ENCODE results near the gene BAD. TPM values are rescaled to one million over a fixed set of nuclear protein-coding genes. Genes with fewer than 3 reads are reported as not detected.

The BAD gene
- total RNA-seq, 2 experiments from 2014 or later = 36.5 to 39.2 TPM

- Mint-ChIP-seq H3K27me3 (peaks cover 60% of the 10 kb centered on the region), H3K9me3 (no peaks in the 10 kb centered on the region), H3K36me3 (ENCODE audit: low read depth) (no peaks in the 10 kb centered on the region), H3K4me3 (peak within 1 kb of the TSS; percentile 47), H3K27ac (no peak within 1 kb of the TSS), H3K4me1 (peaks cover 34% of the 10 kb centered on the region)
- POLR2A ChIA-PET = interaction anchor here (0.8 to 5.4 kb wide), 12 partner anchors 8 to 300 kb away, joined by 3 to 77 read pairs (median 4); partner anchors contain the start of genes BAD, FERMT3, GPR137 and PRDX5
- no peak for DNase-seq
- CTCF ChIA-PET = interaction anchor here (1.0 to 6.3 kb wide), 22 partner anchors 8 to 299 kb away, joined by 3 to 154 read pairs (median 8); partner anchors contain the start of genes BAD, FERMT3, FKBP2 and GPR137
These were observed 15.6 kb upstream of the BAD start, which contains the start of gene CATSPERZ for GRCh38 chr11:64299847-64300648. CATSPERZ (plus strand) TSS chr11:64300358; CDS start chr11:64300411, 53 bp downstream.

GRCh38 chr11:64298966-64299846 lies 14.7 kb upstream of the BAD start:
- H3K4me3 Mint-ChIP-seq = no peak overlapping the region
- H3K27me3 Mint-ChIP-seq = peaks cover 65% of the 10 kb centered on the region
- no peaks in the 10 kb centered on the region for H3K9me3 Mint-ChIP-seq
- DNase-seq = no peak
- peaks cover 32% of the 10 kb centered on the region for H3K4me1 Mint-ChIP-seq
- ChIA-PET CTCF (interaction anchor here (1.0 to 1.7 kb wide), 5 partner anchors 15 to 299 kb away, joined by 3 to 5 read pairs (median 3); partner anchors contain the start of gene BAD), POLR2A (no interaction called here)
- H3K36me3 Mint-ChIP-seq (ENCODE audit: low read depth) = no peaks in the 10 kb centered on the region
- no peak overlapping the region for H3K27ac Mint-ChIP-seq

GRCh38 chr11:64297699-64298358 lies 13.4 kb upstream of the BAD start:
- H3K36me3 Mint-ChIP-seq (ENCODE audit: low read depth) = no peaks in the 10 kb centered on the region
- H3K4me1 Mint-ChIP-seq = peaks cover 24% of the 10 kb centered on the region
- no peaks in the 10 kb centered on the region for H3K9me3 Mint-ChIP-seq
- H3K27ac Mint-ChIP-seq = no peak overlapping the region
- H3K4me3 Mint-ChIP-seq = no peak overlapping the region
- no peak for DNase-seq
- CTCF ChIA-PET = interaction anchor here (1.2 to 1.7 kb wide), 3 partner anchors 93 to 297 kb away, joined by 3 to 4 read pairs (median 3); no protein-coding TSS in a partner anchor
- POLR2A ChIA-PET = no interaction called here
- H3K27me3 Mint-ChIP-seq = peaks cover 78% of the 10 kb centered on the region

- Mint-ChIP-seq H3K4me1 (peaks cover 27% of the 10 kb centered on the region), H3K27me3 (peaks cover 82% of the 10 kb centered on the region), H3K4me3 (no peak overlapping the region), H3K27ac (no peak overlapping the region), H3K36me3 (ENCODE audit: low read depth) (no peaks in the 10 kb centered on the region), H3K9me3 (no peaks in the 10 kb centered on the region)
- POLR2A ChIA-PET = interaction anchor here (1.7 kb wide), 1 partner anchor 106 kb away, joined by 4 read pairs; no protein-coding TSS in a partner anchor
- DNase-seq = no peak
- CTCF ChIA-PET = interaction anchor here (1.7 kb wide), 1 partner anchor 297 kb away, joined by 3 read pairs; no protein-coding TSS in a partner anchor
These were observed 12.6 kb upstream of the BAD start for GRCh38 chr11:64296830-64297698.

DNA sequence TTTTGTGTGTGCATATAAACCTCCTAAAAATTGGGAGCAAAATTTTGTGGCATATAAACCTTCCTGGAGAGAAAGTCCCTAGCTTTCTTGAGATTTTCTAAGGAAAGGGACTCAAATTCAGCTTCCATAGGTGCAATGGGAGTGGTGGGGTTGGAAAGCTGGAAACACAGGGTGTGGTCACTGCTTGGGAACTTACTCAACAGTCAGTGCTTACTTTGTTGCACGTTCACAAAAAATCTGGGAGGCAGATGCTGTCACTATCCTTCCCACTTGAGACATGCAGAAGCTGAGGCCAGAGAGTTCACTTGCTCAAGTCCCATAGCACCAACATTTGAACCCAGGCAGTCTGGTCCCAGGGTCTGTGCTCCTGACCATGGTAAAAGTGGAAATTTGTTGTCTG lies 11.8 kb upstream of the BAD start:
- Mint-ChIP-seq H3K27me3 (peaks cover 78% of the 10 kb centered on the region), H3K36me3 (ENCODE audit: low read depth) (no peaks in the 10 kb centered on the region), H3K27ac (no peak overlapping the region), H3K9me3 (no peaks in the 10 kb centered on the region), H3K4me1 (peaks cover 22% of the 10 kb centered on the region), H3K4me3 (no peak overlapping the region)
- CTCF ChIA-PET = no interaction called here
- DNase-seq = no peak
- POLR2A ChIA-PET = interaction anchor here (1.7 kb wide), 1 partner anchor 105 kb away, joined by 4 read pairs; no protein-coding TSS in a partner anchor

DNA sequence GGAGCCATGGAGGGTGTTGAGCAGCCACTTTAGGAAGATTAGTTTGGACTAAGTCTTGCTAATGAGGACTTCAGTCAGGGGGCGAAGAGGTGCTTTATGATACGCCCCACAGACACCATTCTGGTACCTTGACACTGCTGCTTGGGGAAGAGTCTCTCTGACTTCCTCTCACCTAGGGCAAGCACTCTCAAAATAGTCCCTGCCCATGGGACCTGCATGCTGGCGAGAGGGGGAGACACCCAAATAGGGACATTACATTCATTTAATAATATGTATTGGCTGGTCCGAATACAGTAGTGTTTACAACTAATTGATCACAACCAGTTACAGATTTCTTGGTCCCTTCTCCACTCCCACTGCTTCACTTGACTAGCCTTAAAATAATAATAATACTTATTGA lies 11.3 kb upstream of the BAD start:
- Mint-ChIP-seq H3K36me3 (ENCODE audit: low read depth) (peaks cover 2% of the 10 kb centered on the region), H3K27me3 (peaks cover 78% of the 10 kb centered on the region), H3K4me1 (peaks cover 20% of the 10 kb centered on the region), H3K27ac (no peak overlapping the region), H3K4me3 (no peak overlapping the region), H3K9me3 (no peaks in the 10 kb centered on the region)
- POLR2A ChIA-PET = interaction anchor here (1.7 kb wide), 1 partner anchor 104 kb away, joined by 4 read pairs; no protein-coding TSS in a partner anchor
- CTCF ChIA-PET = interaction anchor here (1.3 kb wide), 1 partner anchor 108 kb away, joined by 3 read pairs; no protein-coding TSS in a partner anchor
- no peak for DNase-seq

GRCh38 chr11:64294774-64295173 lies 10.3 kb upstream of the BAD start:
- Mint-ChIP-seq H3K27ac (no peak overlapping the region), H3K4me1 (peaks cover 13% of the 10 kb centered on the region), H3K36me3 (ENCODE audit: low read depth) (peaks cover 6% of the 10 kb centered on the region), H3K27me3 (peaks cover 77% of the 10 kb centered on the region), H3K9me3 (no peaks in the 10 kb centered on the region), H3K4me3 (no peak overlapping the region)
- CTCF ChIA-PET = interaction anchor here (1.3 to 1.5 kb wide), 2 partner anchors 23 to 107 kb away, joined by 3 to 4 read pairs; no protein-coding TSS in a partner anchor
- POLR2A ChIA-PET = interaction anchor here (1.2 kb wide), 1 partner anchor 10 kb away, joined by 4 read pairs; the partner anchor contains the start of gene ESRRA
- DNase-seq = no peak

DNA sequence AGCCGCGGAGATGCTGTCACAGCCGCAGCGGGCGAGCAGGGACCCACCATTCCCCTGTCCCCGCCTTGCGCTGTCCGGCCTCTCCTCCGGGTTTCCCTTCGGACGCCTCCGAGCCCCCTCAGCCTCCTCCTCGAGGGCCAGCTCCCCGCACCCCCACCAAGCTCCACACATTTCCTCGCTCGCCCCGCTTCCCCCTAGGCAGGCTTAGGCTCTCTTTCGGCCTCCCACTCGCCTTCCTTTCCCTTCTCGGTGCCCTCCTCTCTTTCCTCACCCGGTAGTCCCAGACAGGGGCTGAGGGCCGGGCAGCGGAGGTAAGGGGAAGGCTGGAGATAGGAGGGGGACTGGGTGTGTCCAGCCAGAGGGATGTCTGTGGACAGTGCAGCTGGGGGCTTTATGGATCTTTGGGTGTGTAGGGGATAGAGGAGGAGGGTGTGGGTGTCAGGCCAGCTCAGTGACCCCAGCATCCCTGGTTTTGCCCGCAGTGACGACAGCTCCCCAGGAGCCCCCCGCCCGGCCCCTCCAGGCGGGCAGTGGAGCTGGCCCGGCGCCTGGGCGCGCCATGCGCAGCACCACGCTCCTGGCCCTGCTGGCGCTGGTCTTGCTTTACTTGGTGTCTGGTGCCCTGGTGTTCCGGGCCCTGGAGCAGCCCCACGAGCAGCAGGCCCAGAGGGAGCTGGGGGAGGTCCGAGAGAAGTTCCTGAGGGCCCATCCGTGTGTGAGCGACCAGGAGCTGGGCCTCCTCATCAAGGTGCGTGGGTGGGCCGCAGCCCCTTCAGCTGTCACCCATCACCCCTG lies 8.2 kb upstream of the BAD start:
- CTCF ChIA-PET = interaction anchor here (1.5 to 1.8 kb wide), 2 partner anchors 8 to 12 kb away, joined by 8 to 11 read pairs; no protein-coding TSS in a partner anchor

GRCh38 chr11:64291752-64292459 lies 7.4 kb upstream of the BAD start:
- Mint-ChIP-seq H3K4me3 (no peak overlapping the region), H3K36me3 (ENCODE audit: low read depth) (peaks cover 6% of the 10 kb centered on the region), H3K27me3 (peaks cover 51% of the 10 kb centered on the region), H3K9me3 (no peaks in the 10 kb centered on the region), H3K4me1 (peaks cover 12% of the 10 kb centered on the region), H3K27ac (no peak overlapping the region)
- CTCF ChIA-PET = interaction anchor here (1.5 to 1.8 kb wide), 2 partner anchors 9 to 12 kb away, joined by 8 to 11 read pairs; no protein-coding TSS in a partner anchor
- POLR2A ChIA-PET = interaction anchor here (1.0 to 1.4 kb wide), 2 partner anchors 9 to 12 kb away, joined by 3 read pairs; no protein-coding TSS in a partner anchor
- DNase-seq = no peak

More for the DNA sequence above, 8.2 kb upstream of the BAD start:
- no peaks in the 10 kb centered on the region for H3K9me3 Mint-ChIP-seq
- peaks cover 11% of the 10 kb centered on the region for H3K4me1 Mint-ChIP-seq
- H3K36me3 Mint-ChIP-seq (ENCODE audit: low read depth) = peaks cover 6% of the 10 kb centered on the region
- H3K27me3 Mint-ChIP-seq = peaks cover 59% of the 10 kb centered on the region
- no peak for DNase-seq
- H3K27ac Mint-ChIP-seq = no peak overlapping the region
- POLR2A ChIA-PET = interaction anchor here (0.9 to 1.4 kb wide), 3 partner anchors 8 to 88 kb away, joined by 3 read pairs; no protein-coding TSS in a partner anchor
- H3K4me3 Mint-ChIP-seq = peak overlapping the region; percentile 30

- CTCF ChIA-PET = interaction anchor here (2.4 kb wide), 1 partner anchor 10 kb away, joined by 13 read pairs; no protein-coding TSS in a partner anchor
- peaks cover 6% of the 10 kb centered on the region for H3K36me3 Mint-ChIP-seq (ENCODE audit: low read depth)
- H3K4me3 Mint-ChIP-seq = peak within 1 kb of the TSS; percentile 53
- POLR2A ChIA-PET = interaction anchor here (1.4 to 1.6 kb wide), 2 partner anchors 9 to 21 kb away, joined by 3 read pairs; no protein-coding TSS in a partner anchor
- no peak within 1 kb of the TSS for H3K27ac Mint-ChIP-seq
- H3K27me3 Mint-ChIP-seq = peaks cover 46% of the 10 kb centered on the region
- H3K9me3 Mint-ChIP-seq = no peaks in the 10 kb centered on the region
- H3K4me1 Mint-ChIP-seq = peaks cover 18% of the 10 kb centered on the region
- DNase-seq = no peak
These were observed 6.8 kb upstream of the BAD start, which contains the start of gene KCNK4 for GRCh38 chr11:64291262-64291751. KCNK4 (plus strand) TSS chr11:64291302; CDS start chr11:64293019, 1,717 bp downstream.
